ENCODE results near the gene IGLL5.

Gene IGLL5

DNA sequence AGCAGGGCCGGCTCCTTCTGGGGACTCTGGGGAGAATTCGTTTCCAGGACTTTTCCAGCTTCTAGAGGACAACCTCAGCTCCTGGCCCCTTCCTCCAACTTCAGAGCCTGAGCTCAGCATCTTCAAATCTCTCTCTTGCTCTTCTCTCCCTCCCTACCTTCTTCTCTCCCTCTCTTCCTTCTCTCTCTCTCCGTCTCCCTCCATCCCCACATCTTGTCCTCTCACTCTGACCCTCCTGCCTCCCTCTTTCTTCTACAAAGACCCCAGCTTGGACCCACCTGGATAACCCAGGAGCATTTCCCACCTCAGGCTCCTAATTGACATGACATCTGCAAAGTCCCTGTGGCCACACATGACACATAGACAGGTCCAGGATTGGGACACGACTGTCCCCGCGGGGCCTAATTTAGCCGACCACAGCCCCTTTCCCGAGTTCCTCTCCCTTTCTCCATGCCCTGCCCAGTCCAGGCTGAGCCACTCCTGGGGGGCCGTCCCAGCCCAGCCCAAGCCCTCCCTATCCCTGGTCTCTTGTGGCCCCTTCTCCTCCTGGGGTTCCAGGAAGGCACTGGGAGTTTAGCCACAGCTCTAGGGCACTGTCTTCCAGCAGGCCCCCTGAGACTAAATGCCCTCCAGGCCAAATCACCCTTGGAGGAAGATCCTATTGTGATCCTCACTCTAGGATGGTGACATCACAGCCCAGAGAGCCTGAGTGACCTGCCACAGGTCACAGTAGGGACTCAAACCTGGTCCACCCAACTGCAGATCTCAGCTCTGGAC lies 36.9 kb downstream of the IGLL5 start:
- H3K9ac ChIP-seq (ENCODE audit: low read length) = no peak overlapping the region
- H3K18ac ChIP-seq (ENCODE audit: low read length) = no peak overlapping the region
- H4K8ac ChIP-seq (ENCODE audit: low read depth, low read length) = no peak overlapping the region
- H3K4me3 ChIP-seq (ENCODE audit: low read length) = no peak overlapping the region
- no peak overlapping the region for H2AK5ac ChIP-seq (ENCODE audit: low read length)
- H3K27ac ChIP-seq (ENCODE audit: low read depth, low read length) = no peak overlapping the region
- DNase-seq = no peak
- H2BK15ac ChIP-seq (replicated peaks; ENCODE audit: low read depth) = no peak overlapping the region
- H2BK120ac ChIP-seq (ENCODE audit: low read depth, low read length) = no peak overlapping the region
- H4K5ac ChIP-seq (ENCODE audit: low read length) = no peak overlapping the region
- no peaks in the 10 kb centered on the region for H3K79me1 ChIP-seq (ENCODE audit: low read length)
- no peak overlapping the region for H3K4me2 ChIP-seq (ENCODE audit: low read length)
- no peak overlapping the region for H3K4ac ChIP-seq (ENCODE audit: low read depth, low read length)
- no peak overlapping the region for H3K23ac ChIP-seq (ENCODE audit: low read length)
- WGBS (ENCODE audit: extremely low coverage, insufficient coverage, low lambda C conversion rate) = 100% methylated on average over 1 of the region's 9 CpGs
- peaks cover 10% of the 10 kb centered on the region for H3K4me1 ChIP-seq (ENCODE audit: control insufficient read depth, low read depth, low read length)
- H3K79me2 ChIP-seq (ENCODE audit: control insufficient read depth, insufficient read depth, low read length) = no peaks in the 10 kb centered on the region
- H3K36me3 ChIP-seq (ENCODE audit: control insufficient read depth, insufficient read depth, low read length) = no peaks in the 10 kb centered on the region
- no peaks in the 10 kb centered on the region for H3K27me3 ChIP-seq (ENCODE audit: insufficient read depth, low read length, poor library complexity)
- H3K56ac ChIP-seq (ENCODE audit: low read length) = no peak overlapping the region
- H2BK5ac ChIP-seq (ENCODE audit: low read length) = no peak overlapping the region

GRCh38 chr22:22925146-22925804 lies 37.7 kb downstream of the IGLL5 start:
- no peak for DNase-seq
- no peak overlapping the region for H3K4ac ChIP-seq (ENCODE audit: low read depth, low read length)
- peaks cover 10% of the 10 kb centered on the region for H3K4me1 ChIP-seq (ENCODE audit: control insufficient read depth, low read depth, low read length)
- H3K56ac ChIP-seq (ENCODE audit: low read length) = no peak overlapping the region
- H3K23ac ChIP-seq (ENCODE audit: low read length) = no peak overlapping the region
- H3K27ac ChIP-seq (ENCODE audit: low read depth, low read length) = no peak overlapping the region
- no peak overlapping the region for H3K4me3 ChIP-seq (ENCODE audit: low read length)
- no CpG with 5 or more reads among the region's 14 CpGs for WGBS (ENCODE audit: extremely low coverage, insufficient coverage, low lambda C conversion rate)
- no peaks in the 10 kb centered on the region for H3K27me3 ChIP-seq (ENCODE audit: insufficient read depth, low read length, poor library complexity)
- H3K18ac ChIP-seq (ENCODE audit: low read length) = no peak overlapping the region
- no peaks in the 10 kb centered on the region for H3K36me3 ChIP-seq (ENCODE audit: control insufficient read depth, insufficient read depth, low read length)
- H4K8ac ChIP-seq (ENCODE audit: low read depth, low read length) = no peak overlapping the region
- no peak overlapping the region for H2AK5ac ChIP-seq (ENCODE audit: low read length)
- no peak overlapping the region for H2BK5ac ChIP-seq (ENCODE audit: low read length)
- H3K4me2 ChIP-seq (ENCODE audit: low read length) = no peak overlapping the region
- H3K79me2 ChIP-seq (ENCODE audit: control insufficient read depth, insufficient read depth, low read length) = no peaks in the 10 kb centered on the region
- H4K5ac ChIP-seq (ENCODE audit: low read length) = no peak overlapping the region
- no peak overlapping the region for H3K9ac ChIP-seq (ENCODE audit: low read length)
- no peaks in the 10 kb centered on the region for H3K79me1 ChIP-seq (ENCODE audit: low read length)
- no peak overlapping the region for H2BK15ac ChIP-seq (replicated peaks; ENCODE audit: low read depth)
- no peak overlapping the region for H2BK120ac ChIP-seq (ENCODE audit: low read depth, low read length)

DNA sequence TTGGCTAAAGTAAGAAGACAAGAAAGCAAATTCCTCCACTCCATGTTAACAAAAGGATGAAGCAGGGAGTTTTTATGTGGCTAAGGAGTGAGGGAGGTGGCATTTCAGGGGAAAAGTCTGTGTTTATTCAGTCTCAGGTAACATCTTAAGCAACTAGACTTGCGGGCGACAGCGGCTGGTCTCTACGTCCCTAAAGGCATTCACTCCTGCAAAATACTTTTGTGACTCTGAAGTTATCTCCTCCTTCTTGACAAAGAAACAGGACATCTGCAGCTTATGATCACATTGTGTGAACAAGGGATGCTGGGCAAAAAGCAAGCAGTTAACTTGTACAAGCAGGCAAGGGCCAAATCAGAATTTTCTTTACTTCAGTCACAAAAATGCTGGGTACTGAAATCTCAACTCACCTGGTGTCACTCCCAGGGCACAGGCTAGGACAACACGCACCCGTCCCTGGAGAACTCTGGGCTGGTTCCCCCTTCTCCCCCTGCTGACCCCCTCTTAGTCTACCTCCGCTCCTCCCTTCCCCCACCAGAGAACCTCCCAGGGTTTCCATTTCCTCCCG lies 38.3 kb downstream of the IGLL5 start:
- H3K18ac ChIP-seq (ENCODE audit: low read length) = no peak overlapping the region
- H3K27me3 ChIP-seq (ENCODE audit: insufficient read depth, low read length, poor library complexity) = no peaks in the 10 kb centered on the region
- H3K4me2 ChIP-seq (ENCODE audit: low read length) = no peak overlapping the region
- H4K8ac ChIP-seq (ENCODE audit: low read depth, low read length) = no peak overlapping the region
- no peak overlapping the region for H2BK15ac ChIP-seq (replicated peaks; ENCODE audit: low read depth)
- no peak overlapping the region for H2AK5ac ChIP-seq (ENCODE audit: low read length)
- H2BK120ac ChIP-seq (ENCODE audit: low read depth, low read length) = no peak overlapping the region
- H3K36me3 ChIP-seq (ENCODE audit: control insufficient read depth, insufficient read depth, low read length) = no peaks in the 10 kb centered on the region
- no peak overlapping the region for H3K23ac ChIP-seq (ENCODE audit: low read length)
- H3K79me2 ChIP-seq (ENCODE audit: control insufficient read depth, insufficient read depth, low read length) = no peaks in the 10 kb centered on the region
- H2BK5ac ChIP-seq (ENCODE audit: low read length) = no peak overlapping the region
- no CpG with 5 or more reads among the region's 8 CpGs for WGBS (ENCODE audit: extremely low coverage, insufficient coverage, low lambda C conversion rate)
- H3K4me1 ChIP-seq (ENCODE audit: control insufficient read depth, low read depth, low read length) = peaks cover 10% of the 10 kb centered on the region
- no peaks in the 10 kb centered on the region for H3K79me1 ChIP-seq (ENCODE audit: low read length)
- DNase-seq = no peak
- no peak overlapping the region for H3K27ac ChIP-seq (ENCODE audit: low read depth, low read length)
- H3K56ac ChIP-seq (ENCODE audit: low read length) = no peak overlapping the region
- H3K9ac ChIP-seq (ENCODE audit: low read length) = no peak overlapping the region
- no peak overlapping the region for H3K4ac ChIP-seq (ENCODE audit: low read depth, low read length)
- H3K4me3 ChIP-seq (ENCODE audit: low read length) = no peak overlapping the region
- no peak overlapping the region for H4K5ac ChIP-seq (ENCODE audit: low read length)

GRCh38 chr22:22926370-22927195 lies 39.0 kb downstream of the IGLL5 start:
- H3K18ac ChIP-seq (ENCODE audit: low read length) = no peak overlapping the region
- peak; percentile 38 for DNase-seq
- H3K4me3 ChIP-seq (ENCODE audit: low read length) = no peak overlapping the region
- peak overlapping the region; percentile 26 for H3K56ac ChIP-seq (ENCODE audit: low read length)
- WGBS (ENCODE audit: extremely low coverage, insufficient coverage, low lambda C conversion rate) = no CpG with 5 or more reads among the region's 13 CpGs
- no peaks in the 10 kb centered on the region for H3K79me2 ChIP-seq (ENCODE audit: control insufficient read depth, insufficient read depth, low read length)
- no peak overlapping the region for H3K9ac ChIP-seq (ENCODE audit: low read length)
- H3K27ac ChIP-seq (ENCODE audit: low read depth, low read length) = no peak overlapping the region
- no peak overlapping the region for H2BK15ac ChIP-seq (replicated peaks; ENCODE audit: low read depth)
- H3K36me3 ChIP-seq (ENCODE audit: control insufficient read depth, insufficient read depth, low read length) = no peaks in the 10 kb centered on the region
- H3K27me3 ChIP-seq (ENCODE audit: insufficient read depth, low read length, poor library complexity) = no peaks in the 10 kb centered on the region
- peak overlapping the region; percentile 27 for H2BK5ac ChIP-seq (ENCODE audit: low read length)
- H3K79me1 ChIP-seq (ENCODE audit: low read length) = no peaks in the 10 kb centered on the region
- H4K8ac ChIP-seq (ENCODE audit: low read depth, low read length) = no peak overlapping the region
- no peak overlapping the region for H3K23ac ChIP-seq (ENCODE audit: low read length)
- H2AK5ac ChIP-seq (ENCODE audit: low read length) = peak overlapping the region; percentile 52
- H3K4me1 ChIP-seq (ENCODE audit: control insufficient read depth, low read depth, low read length) = peaks cover 10% of the 10 kb centered on the region
- no peak overlapping the region for H4K5ac ChIP-seq (ENCODE audit: low read length)
- H3K4me2 ChIP-seq (ENCODE audit: low read length) = no peak overlapping the region
- no peak overlapping the region for H3K4ac ChIP-seq (ENCODE audit: low read depth, low read length)
- H2BK120ac ChIP-seq (ENCODE audit: low read depth, low read length) = no peak overlapping the region

DNA sequence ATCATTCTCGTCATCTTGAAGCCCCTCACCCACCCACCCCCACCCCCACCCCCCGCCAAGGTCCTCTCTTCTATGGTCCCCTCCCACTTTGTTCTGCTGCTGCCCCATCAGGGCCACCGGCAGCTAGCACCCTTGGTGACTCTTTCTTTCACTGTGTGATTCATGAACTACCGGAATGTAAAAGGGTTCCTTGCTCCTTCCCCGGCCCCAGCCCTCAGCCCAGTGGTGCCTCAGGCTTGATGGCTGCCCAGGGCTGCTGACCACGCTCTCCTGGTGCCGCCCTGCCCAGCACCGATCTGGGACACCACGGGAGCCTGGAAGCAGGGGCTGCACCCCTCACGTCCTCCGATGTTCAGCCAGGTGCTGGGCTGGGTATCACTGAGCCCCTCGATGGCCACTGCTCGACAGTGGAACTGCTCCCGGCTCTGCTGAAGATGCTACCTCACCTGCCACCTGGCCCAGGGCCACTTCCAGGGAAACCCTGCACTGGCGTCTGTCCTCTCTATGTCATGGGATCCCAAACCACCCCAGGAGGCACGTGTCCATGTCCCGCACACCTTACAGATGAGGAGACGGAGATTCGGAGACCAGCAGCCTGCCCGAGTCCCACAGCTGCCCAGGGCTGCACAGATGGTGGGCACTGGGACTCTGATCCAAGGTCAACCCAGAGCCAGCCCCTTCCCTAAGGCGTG lies 39.7 kb downstream of the IGLL5 start:
- Histone ChIP-seq H2AK5ac (ENCODE audit: low read length) (no peak overlapping the region), H2BK5ac (ENCODE audit: low read length) (no peak overlapping the region), H3K9ac (ENCODE audit: low read length) (no peak overlapping the region), H3K4ac (ENCODE audit: low read depth, low read length) (no peak overlapping the region), H2BK120ac (ENCODE audit: low read depth, low read length) (no peak overlapping the region), H3K36me3 (ENCODE audit: control insufficient read depth, insufficient read depth, low read length) (no peaks in the 10 kb centered on the region), H3K4me3 (ENCODE audit: low read length) (no peak overlapping the region), H4K5ac (ENCODE audit: low read length) (no peak overlapping the region), H3K79me1 (ENCODE audit: low read length) (no peaks in the 10 kb centered on the region), H3K18ac (ENCODE audit: low read length) (no peak overlapping the region), H3K79me2 (ENCODE audit: control insufficient read depth, insufficient read depth, low read length) (no peaks in the 10 kb centered on the region), H3K27ac (ENCODE audit: low read depth, low read length) (no peak overlapping the region), H3K4me2 (ENCODE audit: low read length) (no peak overlapping the region), H3K56ac (ENCODE audit: low read length) (no peak overlapping the region), H3K4me1 (ENCODE audit: control insufficient read depth, low read depth, low read length) (peaks cover 10% of the 10 kb centered on the region), H3K23ac (ENCODE audit: low read length) (peak overlapping the region; percentile 89), H3K27me3 (ENCODE audit: insufficient read depth, low read length, poor library complexity) (no peaks in the 10 kb centered on the region), H2BK15ac (replicated peaks; ENCODE audit: low read depth) (no peak overlapping the region), H4K8ac (ENCODE audit: low read depth, low read length) (no peak overlapping the region)
- no peak for DNase-seq
- no CpG with 5 or more reads among the region's 21 CpGs for WGBS (ENCODE audit: extremely low coverage, insufficient coverage, low lambda C conversion rate)
